Colonic mucosa (tissue), 4 donors: ENCODE data around the gene PRKAR1B. TPM values are rescaled to one million over a fixed set of nuclear protein-coding genes. Genes with fewer than 3 reads are reported as not detected.

Experiments
- DNase-seq: peaks from one replicate; pipeline ENCODE4 v3.0.0-alpha.2; 2020
- H3K27ac ChIP-seq: fragments of 200-600 bp; one replicate; pipeline ENCODE4 v1.8.0; 2021
- H3K27me3 ChIP-seq: fragments of 200-600 bp; one replicate; pipeline ENCODE4 v1.8.0; 2021
- H3K36me3 ChIP-seq: fragments of 200-600 bp; one replicate; pipeline ENCODE4 v1.8.0; 2021
- H3K4me1 ChIP-seq: fragments of 200-600 bp; one replicate; pipeline ENCODE4 v1.8.0; 2021; ENCODE audit warnings: mild to moderate bottlenecking
- H3K4me3 ChIP-seq: fragments of 200-600 bp; one replicate; pipeline ENCODE4 v1.8.0; 2021
- H3K9ac ChIP-seq, 2 donors: one replicate each; pipeline ENCODE4 v1.7.0; 2013; ENCODE audit warnings: control low read depth in 2 of 2, low read depth in 2 of 2, low read length in 2 of 2
- H3K9me3 ChIP-seq: fragments of 200-600 bp; one replicate; pipeline ENCODE4 v1.8.0; 2021
- intact Hi-C: fragments of 100-400 bp; cut with DNase I; formaldehyde crosslinking; loops from one replicate; pipeline ENCODE4 v1.14.1; 2022
- total RNA-seq, 2 donors: library from RNA; stranded (reverse); fragmentation: NEBNext Ultra II Directional in 1 of 2; extraction: Animal tissue kit (Norgen Biotek cat#: 25700) in 1 of 2; gene quantifications; one replicate each; pipeline ENCODE4 v1.2.1, GENCODE V29; 2021
- TF ChIP-seq, protein P1 (sequence below): fragments of 200-600 bp; IDR thresholded peaks from one replicate; pipeline ENCODE4 v1.8.0; 2022; ENCODE audit warnings: antibody characterized with exemption, mild to moderate bottlenecking
- donor health status: healthy.
- donor health status: DM: no; HTN: no; CAD: no.
- donor health status: DM: no; HTN: no; CAD: no.

Gene PRKAR1B
- total RNA-seq, 2 donors from 2014 or later: 19.2 to 32.8 TPM

DNA sequence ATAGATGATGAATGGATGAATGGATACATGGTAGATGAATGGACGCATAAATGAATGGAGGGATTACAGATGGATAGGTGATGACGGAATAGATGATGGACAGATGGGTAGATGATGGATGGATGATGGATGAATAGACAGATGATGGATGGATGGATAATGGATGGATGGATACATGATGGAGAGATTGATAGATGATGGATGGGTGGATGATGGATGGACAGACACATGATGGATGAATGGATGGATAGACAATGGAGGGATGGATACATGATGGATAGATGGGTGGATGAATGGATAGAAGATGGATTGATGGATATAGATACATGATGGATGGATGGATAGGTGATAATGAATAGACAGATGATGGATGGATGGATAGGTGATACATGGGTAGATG lies 198.6 kb downstream of the PRKAR1B start:
- no peaks in the 10 kb centered on the region for H3K36me3 ChIP-seq
- intact Hi-C loops: loop anchor here (10.0 kb wide), 2 partner anchors 196 to 346 kb away; partner anchors contain the start of genes DNAAF5, GET4 and PRKAR1B
- peaks cover 5% of the 10 kb centered on the region for H3K27me3 ChIP-seq

DNA sequence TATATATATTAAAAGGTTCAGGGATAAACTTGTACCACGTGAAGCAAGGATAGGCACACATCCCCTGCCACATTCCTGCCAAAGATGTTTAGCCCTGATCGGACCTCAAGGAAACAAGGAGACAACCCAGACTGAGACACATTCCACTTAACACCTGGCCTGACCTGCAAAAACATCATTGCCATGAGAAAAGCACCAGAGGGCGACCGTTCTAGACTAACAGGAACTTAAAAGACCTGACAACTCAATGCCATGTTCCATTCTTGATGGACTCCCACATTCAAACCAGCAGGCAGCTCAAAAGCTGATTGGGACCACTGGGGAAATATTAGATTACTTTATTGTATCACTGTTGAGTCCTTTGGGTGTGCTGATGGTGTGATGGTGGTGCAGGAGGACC lies 199.4 kb downstream of the PRKAR1B start:
- Histone ChIP-seq H3K4me1 (peaks cover 2% of the 10 kb centered on the region), H3K4me3 (no peak overlapping the region), H3K9me3 (no peaks in the 10 kb centered on the region), H3K27me3 (peaks cover 8% of the 10 kb centered on the region), H3K36me3 (no peaks in the 10 kb centered on the region), H3K27ac (no peak overlapping the region), H3K9ac (no peak overlapping the region)
- intact Hi-C loops: loop anchor here (10.0 kb wide), 2 partner anchors 197 to 347 kb away; partner anchors contain the start of genes DNAAF5, GET4 and PRKAR1B
- no peak for DNase-seq
- TF ChIP-seq, protein P1, sequence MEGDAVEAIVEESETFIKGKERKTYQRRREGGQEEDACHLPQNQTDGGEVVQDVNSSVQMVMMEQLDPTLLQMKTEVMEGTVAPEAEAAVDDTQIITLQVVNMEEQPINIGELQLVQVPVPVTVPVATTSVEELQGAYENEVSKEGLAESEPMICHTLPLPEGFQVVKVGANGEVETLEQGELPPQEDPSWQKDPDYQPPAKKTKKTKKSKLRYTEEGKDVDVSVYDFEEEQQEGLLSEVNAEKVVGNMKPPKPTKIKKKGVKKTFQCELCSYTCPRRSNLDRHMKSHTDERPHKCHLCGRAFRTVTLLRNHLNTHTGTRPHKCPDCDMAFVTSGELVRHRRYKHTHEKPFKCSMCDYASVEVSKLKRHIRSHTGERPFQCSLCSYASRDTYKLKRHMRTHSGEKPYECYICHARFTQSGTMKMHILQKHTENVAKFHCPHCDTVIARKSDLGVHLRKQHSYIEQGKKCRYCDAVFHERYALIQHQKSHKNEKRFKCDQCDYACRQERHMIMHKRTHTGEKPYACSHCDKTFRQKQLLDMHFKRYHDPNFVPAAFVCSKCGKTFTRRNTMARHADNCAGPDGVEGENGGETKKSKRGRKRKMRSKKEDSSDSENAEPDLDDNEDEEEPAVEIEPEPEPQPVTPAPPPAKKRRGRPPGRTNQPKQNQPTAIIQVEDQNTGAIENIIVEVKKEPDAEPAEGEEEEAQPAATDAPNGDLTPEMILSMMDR: no peak

More for the DNA sequence above, 198.6 kb downstream of the PRKAR1B start:
- no peak for DNase-seq
- Histone ChIP-seq H3K27ac (no peak overlapping the region), H3K4me1 (no peaks in the 10 kb centered on the region), H3K9ac (no peak overlapping the region), H3K9me3 (no peaks in the 10 kb centered on the region), H3K4me3 (no peak overlapping the region)
- TF ChIP-seq, protein P1: no peak

DNA sequence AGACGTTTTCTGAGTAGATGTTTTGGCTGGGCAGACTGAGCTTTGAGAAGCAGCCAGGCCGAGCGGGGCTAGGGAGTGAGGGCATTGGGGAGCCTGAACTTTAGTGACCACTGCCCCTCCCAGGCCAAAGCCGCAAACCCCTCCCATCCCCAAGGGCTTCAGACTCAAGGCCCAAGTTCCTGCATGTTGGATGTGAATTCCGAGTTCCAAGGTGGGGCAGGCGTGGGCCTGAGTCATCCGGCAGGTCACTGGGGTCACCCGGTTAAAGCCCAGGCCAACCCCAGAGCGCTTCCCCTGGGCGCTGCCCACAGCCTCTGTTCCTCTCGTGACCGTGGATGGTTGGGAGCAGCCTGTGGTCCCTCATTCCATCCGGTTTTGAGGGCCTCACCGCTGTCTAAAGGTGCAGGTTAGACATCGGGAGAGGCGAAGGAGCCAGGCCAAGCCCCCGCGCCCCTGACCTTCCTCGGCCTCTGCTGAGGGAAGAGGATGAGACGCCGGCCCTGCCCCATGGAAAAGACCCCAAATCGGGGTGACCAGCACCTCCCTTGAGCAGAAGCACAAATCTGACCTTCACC lies 200.5 kb downstream of the PRKAR1B start:
- Histone ChIP-seq H3K9ac (no peak overlapping the region), H3K27me3 (peaks cover 20% of the 10 kb centered on the region), H3K9me3 (no peaks in the 10 kb centered on the region), H3K4me1 (peaks cover 13% of the 10 kb centered on the region), H3K4me3 (no peak overlapping the region), H3K36me3 (no peaks in the 10 kb centered on the region), H3K27ac (no peak overlapping the region)
- TF ChIP-seq, protein P1: no peak
- intact Hi-C loops: loop anchor here (10.0 kb wide), 2 partner anchors 198 to 348 kb away; partner anchors contain the start of genes DNAAF5, GET4 and PRKAR1B
- DNase-seq: no peak

DNA sequence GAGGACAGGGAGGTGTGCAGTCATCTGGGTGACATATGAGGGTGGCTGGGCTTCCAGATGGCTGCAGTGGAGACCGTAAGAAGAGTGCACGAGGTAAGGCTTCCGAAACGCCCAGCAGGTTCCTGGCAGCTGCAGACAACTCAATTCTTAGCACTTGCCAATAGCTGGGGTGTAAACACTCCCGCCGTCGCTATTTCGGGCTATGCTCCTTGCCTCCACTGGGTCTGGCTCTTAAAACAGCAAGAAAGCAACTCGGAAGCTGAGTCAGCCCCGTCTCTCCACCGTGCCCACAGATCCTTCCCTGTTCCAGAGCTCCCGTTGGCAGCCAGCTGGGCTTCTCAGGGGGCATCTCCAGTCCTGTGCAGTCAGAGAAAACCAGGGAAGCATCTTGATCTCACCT lies 201.3 kb downstream of the PRKAR1B start:
- Histone ChIP-seq H3K27ac (no peak overlapping the region), H3K4me1 (peaks cover 20% of the 10 kb centered on the region), H3K36me3 (no peaks in the 10 kb centered on the region), H3K27me3 (peaks cover 26% of the 10 kb centered on the region), H3K9me3 (no peaks in the 10 kb centered on the region), H3K9ac (no peak overlapping the region), H3K4me3 (no peak overlapping the region)
- DNase-seq: no peak
- intact Hi-C loops: loop anchor here (10.0 kb wide), 2 partner anchors 199 to 349 kb away; partner anchors contain the start of genes DNAAF5, GET4 and PRKAR1B
- TF ChIP-seq, protein P1: no peak

DNA sequence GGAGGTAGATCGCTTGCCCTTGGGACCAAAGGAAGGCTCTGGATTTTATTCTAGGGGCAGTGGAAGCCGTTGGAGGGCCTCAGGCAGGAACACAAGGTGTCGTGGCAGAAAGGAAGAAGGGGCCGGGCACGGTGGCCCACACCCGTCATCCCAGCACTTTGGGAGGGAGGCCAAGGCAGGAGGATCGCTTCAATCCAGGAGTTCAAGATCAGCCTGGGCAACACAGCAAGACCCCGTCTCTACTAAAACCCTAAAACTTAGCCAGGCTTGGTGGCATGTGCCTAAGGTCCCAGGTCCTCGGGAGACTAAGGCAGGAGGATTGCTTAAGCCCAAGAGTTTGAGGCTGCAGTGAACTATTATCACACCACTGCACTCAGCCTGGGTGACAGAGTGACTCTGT lies 202.3 kb downstream of the PRKAR1B start:
- no peak overlapping the region for H3K9ac ChIP-seq
- intact Hi-C loops: loop anchor here (10.0 kb wide), 2 partner anchors 200 to 350 kb away; partner anchors contain the start of genes DNAAF5, GET4 and PRKAR1B
- TF ChIP-seq, protein P1: no peak

More for the DNA sequence above, 202.3 kb downstream of the PRKAR1B start:
- H3K36me3 ChIP-seq: no peaks in the 10 kb centered on the region
- no peak overlapping the region for H3K27ac ChIP-seq
- H3K4me1 ChIP-seq: peaks cover 20% of the 10 kb centered on the region
- no peaks in the 10 kb centered on the region for H3K9me3 ChIP-seq
- DNase-seq: no peak
- no peak overlapping the region for H3K4me3 ChIP-seq
- H3K27me3 ChIP-seq: peaks cover 29% of the 10 kb centered on the region
